ENCODE measurements around the gene ROR1. TPM values are rescaled to one million over a fixed set of nuclear protein-coding genes. Genes with fewer than 3 reads are reported as not detected.

Gene ROR1
- total RNA-seq, 1 experiment from 2014 or later = 2.7 TPM

DNA sequence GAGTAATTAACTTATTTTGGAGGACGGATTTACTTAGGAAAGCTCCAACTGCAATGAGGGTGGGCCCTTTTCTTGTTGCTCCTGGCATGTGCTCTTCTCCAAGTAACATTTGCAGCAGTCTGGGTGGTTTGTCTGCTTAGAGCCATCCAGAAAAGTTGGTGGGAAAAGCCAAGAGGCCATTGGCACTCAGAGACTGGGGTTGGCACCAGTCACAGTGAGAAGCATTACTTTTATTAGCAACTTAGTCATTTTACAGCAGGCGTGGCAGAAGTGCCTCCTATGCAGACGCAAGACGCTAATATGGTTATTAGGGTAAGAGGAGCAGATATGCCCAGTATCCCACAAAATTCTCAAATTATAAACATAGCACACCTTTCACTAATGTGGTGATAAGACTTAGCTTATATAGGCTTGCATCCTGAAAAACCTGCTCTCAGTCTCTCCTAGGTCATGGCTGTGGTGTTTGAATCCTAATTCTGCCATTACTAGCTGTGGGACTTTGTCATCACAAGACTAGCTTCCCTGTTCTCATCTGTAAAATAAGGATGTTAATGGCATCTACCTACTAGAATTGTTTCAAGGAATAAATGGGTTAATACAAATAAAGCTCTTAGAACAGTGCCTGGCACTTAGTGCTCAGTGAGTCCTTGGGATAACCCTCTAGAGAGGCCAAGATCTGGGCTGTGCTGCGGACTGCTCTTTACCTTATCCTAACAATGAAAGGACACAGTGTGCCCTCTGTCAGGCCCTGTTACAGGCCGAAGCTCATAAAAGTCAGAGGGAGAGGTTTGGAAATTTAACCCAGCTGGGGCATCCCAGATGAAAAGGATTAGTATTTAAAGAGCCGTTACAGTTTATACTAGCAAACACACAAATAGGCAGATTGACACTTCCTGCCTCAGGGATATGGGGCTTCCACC lies 154.6 kb downstream of the ROR1 start (continued):
- no peak for TF ChIP-seq EZH2 (IDR thresholded peaks at IDR 0.05)
- TF ChIP-seq ELF1 (IDR thresholded peaks at IDR 0.05; ENCODE audit: borderline replicate concordance, low read depth) = no peak
- TF ChIP-seq, protein P1, sequence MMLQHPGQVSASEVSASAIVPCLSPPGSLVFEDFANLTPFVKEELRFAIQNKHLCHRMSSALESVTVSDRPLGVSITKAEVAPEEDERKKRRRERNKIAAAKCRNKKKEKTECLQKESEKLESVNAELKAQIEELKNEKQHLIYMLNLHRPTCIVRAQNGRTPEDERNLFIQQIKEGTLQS (IDR thresholded peaks at IDR 0.05) = no peak
- no peak for TF ChIP-seq CEBPB (IDR thresholded peaks at IDR 0.05; ENCODE audit: low read depth)
- TF ChIP-seq RAD21 (IDR thresholded peaks at IDR 0.05; ENCODE audit: low read depth) = no peak
- TF ChIP-seq CBX3 (IDR thresholded peaks at IDR 0.05; ENCODE audit: low read depth) = no peak
- TF ChIP-seq ZNF274 (IDR thresholded peaks at IDR 0.05; ENCODE audit: low read depth, low read length) = no peak

DNA sequence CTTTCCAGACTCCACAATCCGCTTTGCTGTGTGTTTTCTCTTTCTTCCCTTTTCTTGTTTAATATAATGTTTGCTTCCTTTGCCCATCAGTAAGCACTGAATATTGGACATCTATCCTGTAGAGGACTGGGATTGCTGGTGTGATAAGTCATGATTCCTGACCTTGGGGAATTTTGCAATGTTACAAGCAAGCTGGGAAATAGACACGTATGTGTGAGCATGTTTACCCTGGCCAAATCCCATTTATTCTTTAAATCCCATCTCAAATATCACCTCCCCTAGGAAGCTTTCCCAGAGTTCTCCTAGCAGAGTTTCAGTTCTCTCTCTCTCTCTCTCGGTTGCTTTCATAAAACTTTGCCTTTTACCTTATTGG lies 155.3 kb downstream of the ROR1 start:
- Histone ChIP-seq H3K27ac (ENCODE audit: low read depth, low read length) (no peak overlapping the region), H3K4me2 (ENCODE audit: low read length) (no peak overlapping the region), H3K9me3 (ENCODE audit: control insufficient read depth in 1 of 2, insufficient read depth in 1 of 2, low read depth in 1 of 2, low read length in 2 of 2) (no peaks in the 10 kb centered on the region), H3K4me1 (ENCODE audit: control insufficient read depth in 1 of 2, insufficient read depth in 2 of 2, low read length in 2 of 2) (no peaks in the 10 kb centered on the region), H3K36me3 (ENCODE audit: control insufficient read depth in 1 of 2, insufficient read depth in 2 of 2, low read length in 2 of 2) (no peaks in the 10 kb centered on the region), H2AFZ (ENCODE audit: low read depth, low read length, poor library complexity, severe bottlenecking) (no peak overlapping the region), H3K4me3 (replicated peaks in 1 of 2; ENCODE audit: low read depth in 1 of 2, low read length in 2 of 2) (no peak overlapping the region), H3K9me2 (ENCODE audit: insufficient read depth) (no peaks in the 10 kb centered on the region), H4K20me1 (ENCODE audit: insufficient read depth) (no peaks in the 10 kb centered on the region), H3K27me3 (ENCODE audit: insufficient read depth, low read length) (no peaks in the 10 kb centered on the region), H3K9ac (ENCODE audit: low read length) (no peak overlapping the region), H3K79me2 (ENCODE audit: insufficient read depth, low read length) (no peaks in the 10 kb centered on the region)
- BruUV-seq (replicated peaks) = no TSS peak
- DNase-seq (ENCODE audit: low read depth, low spot score) (no peak), ATAC-seq (no peak)
- CTCF ChIA-PET = interaction anchor here (1.3 to 1.4 kb wide), 2 partner anchors 11 to 235 kb away, joined by 4 to 6 read pairs; no protein-coding TSS in a partner anchor
- TF ChIP-seq, protein P2, sequence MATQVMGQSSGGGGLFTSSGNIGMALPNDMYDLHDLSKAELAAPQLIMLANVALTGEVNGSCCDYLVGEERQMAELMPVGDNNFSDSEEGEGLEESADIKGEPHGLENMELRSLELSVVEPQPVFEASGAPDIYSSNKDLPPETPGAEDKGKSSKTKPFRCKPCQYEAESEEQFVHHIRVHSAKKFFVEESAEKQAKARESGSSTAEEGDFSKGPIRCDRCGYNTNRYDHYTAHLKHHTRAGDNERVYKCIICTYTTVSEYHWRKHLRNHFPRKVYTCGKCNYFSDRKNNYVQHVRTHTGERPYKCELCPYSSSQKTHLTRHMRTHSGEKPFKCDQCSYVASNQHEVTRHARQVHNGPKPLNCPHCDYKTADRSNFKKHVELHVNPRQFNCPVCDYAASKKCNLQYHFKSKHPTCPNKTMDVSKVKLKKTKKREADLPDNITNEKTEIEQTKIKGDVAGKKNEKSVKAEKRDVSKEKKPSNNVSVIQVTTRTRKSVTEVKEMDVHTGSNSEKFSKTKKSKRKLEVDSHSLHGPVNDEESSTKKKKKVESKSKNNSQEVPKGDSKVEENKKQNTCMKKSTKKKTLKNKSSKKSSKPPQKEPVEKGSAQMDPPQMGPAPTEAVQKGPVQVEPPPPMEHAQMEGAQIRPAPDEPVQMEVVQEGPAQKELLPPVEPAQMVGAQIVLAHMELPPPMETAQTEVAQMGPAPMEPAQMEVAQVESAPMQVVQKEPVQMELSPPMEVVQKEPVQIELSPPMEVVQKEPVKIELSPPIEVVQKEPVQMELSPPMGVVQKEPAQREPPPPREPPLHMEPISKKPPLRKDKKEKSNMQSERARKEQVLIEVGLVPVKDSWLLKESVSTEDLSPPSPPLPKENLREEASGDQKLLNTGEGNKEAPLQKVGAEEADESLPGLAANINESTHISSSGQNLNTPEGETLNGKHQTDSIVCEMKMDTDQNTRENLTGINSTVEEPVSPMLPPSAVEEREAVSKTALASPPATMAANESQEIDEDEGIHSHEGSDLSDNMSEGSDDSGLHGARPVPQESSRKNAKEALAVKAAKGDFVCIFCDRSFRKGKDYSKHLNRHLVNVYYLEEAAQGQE (IDR thresholded peaks at IDR 0.05; ENCODE audit: low read depth) = no peak
- TF ChIP-seq, protein P3, sequence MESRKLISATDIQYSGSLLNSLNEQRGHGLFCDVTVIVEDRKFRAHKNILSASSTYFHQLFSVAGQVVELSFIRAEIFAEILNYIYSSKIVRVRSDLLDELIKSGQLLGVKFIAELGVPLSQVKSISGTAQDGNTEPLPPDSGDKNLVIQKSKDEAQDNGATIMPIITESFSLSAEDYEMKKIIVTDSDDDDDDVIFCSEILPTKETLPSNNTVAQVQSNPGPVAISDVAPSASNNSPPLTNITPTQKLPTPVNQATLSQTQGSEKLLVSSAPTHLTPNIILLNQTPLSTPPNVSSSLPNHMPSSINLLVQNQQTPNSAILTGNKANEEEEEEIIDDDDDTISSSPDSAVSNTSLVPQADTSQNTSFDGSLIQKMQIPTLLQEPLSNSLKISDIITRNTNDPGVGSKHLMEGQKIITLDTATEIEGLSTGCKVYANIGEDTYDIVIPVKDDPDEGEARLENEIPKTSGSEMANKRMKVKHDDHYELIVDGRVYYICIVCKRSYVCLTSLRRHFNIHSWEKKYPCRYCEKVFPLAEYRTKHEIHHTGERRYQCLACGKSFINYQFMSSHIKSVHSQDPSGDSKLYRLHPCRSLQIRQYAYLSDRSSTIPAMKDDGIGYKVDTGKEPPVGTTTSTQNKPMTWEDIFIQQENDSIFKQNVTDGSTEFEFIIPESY (IDR thresholded peaks at IDR 0.05; ENCODE audit: extremely low read depth, insufficient replicate concordance, low read length) = no peak
- RAD21 ChIA-PET (ENCODE audit: low non-redundant PET in 1 of 2, low total read pairs in 2 of 2, uncharacterized antibody in 2 of 2, unreplicated experiment in 2 of 2) = no interaction called here
- intact Hi-C loops (cut with micrococcal nuclease) = no loop called here
- POLR2A ChIA-PET = no interaction called here

Measured in HCT116 (cell line).